Stimulated activated CD4-positive, alpha-beta T cell treated with anti-CD3 and anti-CD28 coated beads, Interleukin-2, amount 100 ng/mL, for 24 hours (primary cell): Measurements from ENCODE around the gene ACBD6.

Source experiments
- DNase-seq, 2 donors: peaks; one replicate each; pipeline ENCODE4 v3.0.0-alpha.2; 2020

Gene ACBD6

GRCh38 chr1:180365039-180365438 is 137.3 kb downstream of the ACBD6 start:
- no peak for DNase-seq

- DNase-seq, result no peak
Measured at GRCh38 chr1:180363246-180363995, 139.0 kb downstream of the ACBD6 start.

GRCh38 chr1:180360333-180361075 is 141.9 kb downstream of the ACBD6 start:
- no peak for DNase-seq

- DNase-seq, result no peak
Measured at GRCh38 chr1:180358649-180359048, 143.7 kb downstream of the ACBD6 start.

GRCh38 chr1:180353945-180354344 is 148.4 kb downstream of the ACBD6 start:
- no peak for DNase-seq

- DNase-seq, result no peak
Measured at GRCh38 chr1:180352588-180352987, 149.8 kb downstream of the ACBD6 start.

- no peak for DNase-seq
Measured at GRCh38 chr1:180352021-180352420, 150.4 kb downstream of the ACBD6 start.

GRCh38 chr1:180345148-180345547 is 157.2 kb downstream of the ACBD6 start:
- DNase-seq, result no peak

GRCh38 chr1:180343921-180344769 is 158.2 kb downstream of the ACBD6 start:
- DNase-seq, result no peak

- DNase-seq, result no peak
Measured at GRCh38 chr1:180327089-180327488, 175.3 kb downstream of the ACBD6 start.

GRCh38 chr1:180312926-180313325 is 189.5 kb downstream of the ACBD6 start:
- DNase-seq, result no peak

DNA sequence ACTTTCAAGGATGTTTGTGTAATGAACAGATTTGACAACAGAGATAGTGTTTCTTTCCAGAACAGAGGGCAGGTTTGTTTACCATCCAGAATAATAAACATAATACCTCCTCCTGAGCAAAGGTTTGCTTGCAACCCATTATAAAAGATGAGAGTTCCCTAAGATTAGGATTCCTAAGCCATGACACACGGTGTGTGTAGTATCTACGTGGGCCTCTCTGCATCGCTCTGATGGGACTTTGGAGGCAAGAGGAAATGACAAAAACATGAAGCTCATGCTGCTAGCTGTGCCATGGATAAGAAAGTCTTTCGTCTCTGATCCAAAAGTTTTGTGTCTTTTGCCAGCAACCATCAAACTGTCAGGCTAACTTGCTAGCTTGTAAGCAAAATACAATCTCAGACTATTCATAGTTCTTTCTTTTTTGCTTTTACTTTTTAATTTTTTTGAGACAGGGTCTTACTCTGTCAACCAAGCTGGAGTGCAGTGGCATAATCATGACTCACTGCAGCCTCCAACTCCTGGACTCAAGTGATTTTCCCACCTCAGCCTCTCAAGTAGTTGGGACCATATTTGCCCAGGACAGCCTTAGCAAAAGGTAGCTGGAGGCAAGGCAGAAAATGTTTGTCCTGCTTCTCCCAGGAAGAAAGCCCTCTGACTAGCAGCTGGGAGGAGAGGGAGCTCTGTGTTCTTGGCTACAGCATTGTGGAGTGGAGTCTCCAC is 191.2 kb downstream of the ACBD6 start:
- DNase-seq, result no peak

GRCh38 chr1:180310095-180310494 is 192.3 kb downstream of the ACBD6 start:
- no peak for DNase-seq

- no peak for DNase-seq
Measured at GRCh38 chr1:180309338-180309737, 193.0 kb downstream of the ACBD6 start.

GRCh38 chr1:180301135-180301742 is 201.1 kb downstream of the ACBD6 start:
- no peak for DNase-seq

DNA sequence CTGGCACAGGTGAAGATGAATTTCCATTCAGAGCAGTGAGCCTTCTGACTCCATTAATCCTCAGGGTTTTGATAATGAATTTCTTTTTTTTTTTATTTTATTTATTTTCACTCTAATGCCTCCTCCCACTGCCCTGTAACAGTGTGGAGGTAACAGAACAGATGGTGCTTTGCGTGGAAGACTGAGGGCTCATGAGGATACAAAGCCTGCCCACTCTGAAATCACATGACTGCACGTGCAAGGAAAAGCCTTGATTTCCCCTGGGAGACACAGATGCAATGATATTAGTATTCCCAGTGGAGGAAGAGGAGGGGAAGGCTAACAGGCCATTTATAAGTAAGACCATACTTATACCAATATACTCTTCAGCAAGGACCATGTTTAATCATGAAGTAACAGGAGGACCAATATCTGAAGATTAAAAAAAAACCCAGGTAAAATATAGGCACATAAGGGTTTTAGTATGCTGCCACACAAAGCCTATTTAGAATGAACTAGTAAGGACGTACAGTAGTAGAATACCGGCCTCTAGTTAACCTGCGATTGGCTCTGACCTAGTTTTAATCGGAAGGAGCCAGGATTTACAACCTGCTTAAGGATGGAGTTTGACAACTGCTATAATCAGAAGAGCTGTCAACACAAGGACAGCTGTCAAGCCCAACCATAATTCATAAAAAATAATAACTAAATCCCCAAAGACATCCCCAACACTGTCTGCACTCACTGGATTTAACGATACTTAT is 202.7 kb downstream of the ACBD6 start:
- DNase-seq, result no peak

DNA sequence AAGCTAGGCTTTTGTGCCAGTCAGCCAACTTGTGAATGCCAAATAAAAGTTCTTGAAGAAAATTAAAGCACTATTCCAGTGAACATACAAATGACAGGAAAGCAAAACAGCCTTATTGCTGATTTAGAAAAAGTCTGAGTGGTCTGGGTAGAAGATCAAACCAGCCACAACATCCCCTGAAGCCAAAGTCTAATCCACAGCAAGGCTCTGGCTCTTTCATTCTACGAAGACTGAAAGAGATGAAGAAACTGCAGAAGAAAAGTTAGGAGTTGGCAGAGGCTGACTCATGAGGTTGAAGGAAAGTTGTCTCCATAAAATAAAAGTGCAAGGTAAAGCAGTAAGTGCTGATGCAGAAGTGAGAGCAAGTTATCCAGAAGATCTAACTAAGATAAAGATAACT is 206.4 kb downstream of the ACBD6 start:
- DNase-seq, result no peak

GRCh38 chr1:180294711-180295110 is 207.7 kb downstream of the ACBD6 start:
- no peak for DNase-seq

- DNase-seq, result no peak
Measured at GRCh38 chr1:180291004-180291403, 211.4 kb downstream of the ACBD6 start.

- no peak for DNase-seq
Measured at GRCh38 chr1:180290265-180291001, 211.9 kb downstream of the ACBD6 start.

DNA sequence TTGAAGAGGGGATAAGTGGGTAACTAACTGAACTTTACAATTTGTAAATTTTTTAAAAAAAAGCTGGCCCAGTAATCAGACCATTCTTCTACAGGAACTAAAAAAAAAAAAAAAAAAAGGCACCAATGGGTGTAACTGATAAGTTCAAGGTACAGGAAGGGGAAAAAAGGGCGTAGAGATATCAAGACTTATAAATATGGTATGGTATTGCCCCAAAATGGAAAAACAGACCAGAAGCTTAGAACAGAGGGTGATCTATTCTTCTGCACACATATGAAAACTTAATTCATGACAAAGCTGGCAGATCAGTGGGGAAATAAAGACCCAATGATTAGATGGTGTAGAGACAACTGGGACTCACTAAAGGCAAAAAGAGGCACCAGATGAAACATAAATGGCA is 213.4 kb downstream of the ACBD6 start:
- no peak for DNase-seq
